Endothelial cell (in vitro differentiated cells): Measurements from ENCODE around the gene NBAS. TPM values are rescaled to one million over a fixed set of nuclear protein-coding genes. Genes with fewer than 3 reads are reported as not detected.

Source experiments
- DNase-seq: peaks from one replicate; pipeline ENCODE4 v3.0.0; 2021; ENCODE audit warnings: low spot score
- H3K27ac Mint-ChIP-seq: one replicate; pipeline ENCODE4 v1.8.0; 2021; ENCODE audit warnings: mixed read lengths, inconsistent platforms; ENCODE audit not compliant: unreplicated experiment
- H3K27me3 Mint-ChIP-seq: one replicate; pipeline ENCODE4 v1.8.0; 2021; ENCODE audit warnings: mild to moderate bottlenecking, moderate library complexity, mixed read lengths, inconsistent platforms; ENCODE audit not compliant: unreplicated experiment
- H3K36me3 Mint-ChIP-seq: one replicate; pipeline ENCODE4 v1.8.0; 2021; ENCODE audit warnings: mild to moderate bottlenecking, low read depth, mixed read lengths, inconsistent platforms; ENCODE audit not compliant: unreplicated experiment
- H3K4me1 Mint-ChIP-seq: one replicate; pipeline ENCODE4 v1.8.0; 2021; ENCODE audit warnings: mild to moderate bottlenecking, mixed read lengths, inconsistent platforms; ENCODE audit not compliant: unreplicated experiment
- H3K4me3 Mint-ChIP-seq: one replicate; pipeline ENCODE4 v1.8.0; 2021; ENCODE audit warnings: mild to moderate bottlenecking, mixed read lengths, inconsistent platforms; ENCODE audit not compliant: unreplicated experiment
- H3K9me3 Mint-ChIP-seq: one replicate; pipeline ENCODE4 v1.8.0; 2021; ENCODE audit warnings: mixed read lengths, inconsistent platforms; ENCODE audit not compliant: unreplicated experiment
- CTCF ChIP-seq: fragments of 200-600 bp; sonication (generic); IDR thresholded peaks from one replicate; pipeline ENCODE4 v1.5.0; 2021; ENCODE audit warnings: antibody characterized with exemption; ENCODE audit not compliant: unreplicated experiment
- total RNA-seq: library from RNA; stranded (reverse); fragmentation: NEBNext Ultra II Directional; extraction: Animal tissue kit (Norgen Biotek cat#: 25700); gene quantifications from one replicate; pipeline ENCODE4 v1.2.1, GENCODE V29; 2021; ENCODE audit not compliant: unreplicated experiment

NBAS gene
- total RNA-seq, 1 donor from 2014 or later, result 52.8 TPM

GRCh38 chr2:15136639-15137038 is 424.5 kb downstream of the NBAS start:
- peaks cover 8% of the 10 kb centered on the region for H3K4me1 Mint-ChIP-seq
- TF ChIP-seq CTCF, result no peak
- no peak for DNase-seq
- H3K9me3 Mint-ChIP-seq, result no peaks in the 10 kb centered on the region
- no peak overlapping the region for H3K4me3 Mint-ChIP-seq
- H3K27me3 Mint-ChIP-seq, result peaks cover 10% of the 10 kb centered on the region
- peaks cover 4% of the 10 kb centered on the region for H3K36me3 Mint-ChIP-seq
- H3K27ac Mint-ChIP-seq, result no peak overlapping the region

- no peak for TF ChIP-seq CTCF
- Mint-ChIP-seq H3K9me3 (no peaks in the 10 kb centered on the region), H3K4me3 (no peak overlapping the region), H3K27ac (no peak overlapping the region), H3K27me3 (peaks cover 6% of the 10 kb centered on the region), H3K36me3 (peaks cover 4% of the 10 kb centered on the region), H3K4me1 (no peaks in the 10 kb centered on the region)
- DNase-seq, result no peak
Observed at GRCh38 chr2:15134957-15135356, 426.2 kb downstream of the NBAS start.

GRCh38 chr2:15133461-15133860 is 427.7 kb downstream of the NBAS start:
- no peaks in the 10 kb centered on the region for H3K9me3 Mint-ChIP-seq
- no peak for TF ChIP-seq CTCF
- no peak overlapping the region for H3K27ac Mint-ChIP-seq
- H3K4me3 Mint-ChIP-seq, result no peak overlapping the region
- DNase-seq, result no peak
- peaks cover 6% of the 10 kb centered on the region for H3K4me1 Mint-ChIP-seq
- peaks cover 3% of the 10 kb centered on the region for H3K27me3 Mint-ChIP-seq
- peaks cover 4% of the 10 kb centered on the region for H3K36me3 Mint-ChIP-seq

GRCh38 chr2:15128846-15129245 is 432.3 kb downstream of the NBAS start:
- TF ChIP-seq CTCF, result no peak
- peaks cover 6% of the 10 kb centered on the region for H3K36me3 Mint-ChIP-seq
- H3K4me3 Mint-ChIP-seq, result no peak overlapping the region
- peaks cover 3% of the 10 kb centered on the region for H3K27me3 Mint-ChIP-seq
- DNase-seq, result no peak
- H3K9me3 Mint-ChIP-seq, result no peaks in the 10 kb centered on the region
- H3K27ac Mint-ChIP-seq, result no peak overlapping the region
- H3K4me1 Mint-ChIP-seq, result peaks cover 9% of the 10 kb centered on the region

GRCh38 chr2:15127876-15128275 is 433.3 kb downstream of the NBAS start:
- H3K36me3 Mint-ChIP-seq, result peaks cover 6% of the 10 kb centered on the region
- H3K4me3 Mint-ChIP-seq, result no peak overlapping the region
- H3K27ac Mint-ChIP-seq, result no peak overlapping the region
- TF ChIP-seq CTCF, result no peak
- H3K9me3 Mint-ChIP-seq, result no peaks in the 10 kb centered on the region
- peaks cover 3% of the 10 kb centered on the region for H3K27me3 Mint-ChIP-seq
- H3K4me1 Mint-ChIP-seq, result peaks cover 9% of the 10 kb centered on the region
- no peak for DNase-seq
